ENCODE measurements around the gene HS6ST2.

HS6ST2 gene

GRCh38 chrX:132689612-132690563 is 268.5 kb downstream of the HS6ST2 start:
- no peak for TF ChIP-seq POLR2AphosphoS5 (IDR thresholded peaks at IDR 0.05; ENCODE audit: low read depth, low read length)
- TF ChIP-seq TAF1 (IDR thresholded peaks at IDR 0.05; ENCODE audit: borderline replicate concordance, low read depth, low read length) = no peak
- TF ChIP-seq POLR2A (IDR thresholded peaks at IDR 0.05; ENCODE audit: low read depth, low read length) = no peak
- FAIRE-seq (no peak), DNase-seq (ENCODE audit: insufficient read length) (no peak)

GRCh38 chrX:132685276-132685675 is 273.2 kb downstream of the HS6ST2 start:
- TF ChIP-seq POLR2AphosphoS5 (IDR thresholded peaks at IDR 0.05; ENCODE audit: low read depth, low read length) (no peak), POLR2A (IDR thresholded peaks at IDR 0.05; ENCODE audit: low read depth, low read length) (no peak), TAF1 (IDR thresholded peaks at IDR 0.05; ENCODE audit: borderline replicate concordance, low read depth, low read length) (no peak)
- DNase-seq (ENCODE audit: insufficient read length) = no peak
- FAIRE-seq = no peak

- no peak for DNase-seq (ENCODE audit: insufficient read length)
Measured at GRCh38 chrX:132677233-132677716, 281.2 kb downstream of the HS6ST2 start.

GRCh38 chrX:132676561-132677186 is 281.8 kb downstream of the HS6ST2 start:
- FAIRE-seq = no peak
- TF ChIP-seq TAF1 (IDR thresholded peaks at IDR 0.05; ENCODE audit: borderline replicate concordance, low read depth, low read length) (no peak), POLR2AphosphoS5 (IDR thresholded peaks at IDR 0.05; ENCODE audit: low read depth, low read length) (no peak), POLR2A (IDR thresholded peaks at IDR 0.05; ENCODE audit: low read depth, low read length) (no peak)
- DNase-seq (ENCODE audit: insufficient read length) = no peak

More at GRCh38 chrX:132677233-132677716, 281.2 kb downstream of the HS6ST2 start:
- FAIRE-seq = no peak
- TF ChIP-seq TAF1 (IDR thresholded peaks at IDR 0.05; ENCODE audit: borderline replicate concordance, low read depth, low read length) = no peak
- no peak for TF ChIP-seq POLR2A (IDR thresholded peaks at IDR 0.05; ENCODE audit: low read depth, low read length)
- TF ChIP-seq POLR2AphosphoS5 (IDR thresholded peaks at IDR 0.05; ENCODE audit: low read depth, low read length) = no peak

- FAIRE-seq = no peak
- no peak for DNase-seq (ENCODE audit: insufficient read length)
- TF ChIP-seq POLR2A (IDR thresholded peaks at IDR 0.05; ENCODE audit: low read depth, low read length) (no peak), TAF1 (IDR thresholded peaks at IDR 0.05; ENCODE audit: borderline replicate concordance, low read depth, low read length) (no peak), POLR2AphosphoS5 (IDR thresholded peaks at IDR 0.05; ENCODE audit: low read depth, low read length) (no peak)
Measured at GRCh38 chrX:132676102-132676501, 282.3 kb downstream of the HS6ST2 start.

- TF ChIP-seq POLR2AphosphoS5 (IDR thresholded peaks at IDR 0.05; ENCODE audit: low read depth, low read length) (no peak), TAF1 (IDR thresholded peaks at IDR 0.05; ENCODE audit: borderline replicate concordance, low read depth, low read length) (no peak), POLR2A (IDR thresholded peaks at IDR 0.05; ENCODE audit: low read depth, low read length) (no peak)
- no peak for DNase-seq (ENCODE audit: insufficient read length)
- FAIRE-seq = no peak
Measured at GRCh38 chrX:132673331-132673730, 285.1 kb downstream of the HS6ST2 start.

GRCh38 chrX:132671229-132671641 is 287.2 kb downstream of the HS6ST2 start:
- DNase-seq (ENCODE audit: insufficient read length) (no peak), FAIRE-seq (no peak)
- TF ChIP-seq POLR2A (IDR thresholded peaks at IDR 0.05; ENCODE audit: low read depth, low read length) (no peak), POLR2AphosphoS5 (IDR thresholded peaks at IDR 0.05; ENCODE audit: low read depth, low read length) (no peak), TAF1 (IDR thresholded peaks at IDR 0.05; ENCODE audit: borderline replicate concordance, low read depth, low read length) (no peak)

- FAIRE-seq = no peak
- TF ChIP-seq POLR2AphosphoS5 (IDR thresholded peaks at IDR 0.05; ENCODE audit: low read depth, low read length) (no peak), POLR2A (IDR thresholded peaks at IDR 0.05; ENCODE audit: low read depth, low read length) (no peak), TAF1 (IDR thresholded peaks at IDR 0.05; ENCODE audit: borderline replicate concordance, low read depth, low read length) (no peak)
- no peak for DNase-seq (ENCODE audit: insufficient read length)
Measured at GRCh38 chrX:132669142-132669541, 289.3 kb downstream of the HS6ST2 start.

GRCh38 chrX:132668178-132668577 is 290.3 kb downstream of the HS6ST2 start:
- DNase-seq (ENCODE audit: insufficient read length) (no peak), FAIRE-seq (no peak)
- TF ChIP-seq TAF1 (IDR thresholded peaks at IDR 0.05; ENCODE audit: borderline replicate concordance, low read depth, low read length) (no peak), POLR2A (IDR thresholded peaks at IDR 0.05; ENCODE audit: low read depth, low read length) (no peak), POLR2AphosphoS5 (IDR thresholded peaks at IDR 0.05; ENCODE audit: low read depth, low read length) (no peak)

GRCh38 chrX:132665676-132666075 is 292.8 kb downstream of the HS6ST2 start:
- TF ChIP-seq TAF1 (IDR thresholded peaks at IDR 0.05; ENCODE audit: borderline replicate concordance, low read depth, low read length) = no peak
- TF ChIP-seq POLR2A (IDR thresholded peaks at IDR 0.05; ENCODE audit: low read depth, low read length) = no peak
- no peak for TF ChIP-seq POLR2AphosphoS5 (IDR thresholded peaks at IDR 0.05; ENCODE audit: low read depth, low read length)
- FAIRE-seq (no peak), DNase-seq (ENCODE audit: insufficient read length) (no peak)

GRCh38 chrX:132664273-132664672 is 294.2 kb downstream of the HS6ST2 start:
- TF ChIP-seq POLR2A (IDR thresholded peaks at IDR 0.05; ENCODE audit: low read depth, low read length) = no peak
- no peak for TF ChIP-seq POLR2AphosphoS5 (IDR thresholded peaks at IDR 0.05; ENCODE audit: low read depth, low read length)
- TF ChIP-seq TAF1 (IDR thresholded peaks at IDR 0.05; ENCODE audit: borderline replicate concordance, low read depth, low read length) = no peak
- DNase-seq (ENCODE audit: insufficient read length) (no peak), FAIRE-seq (no peak)

Data from GM12892 (cell line).